GM23338 (cell line): ENCODE measurements around the gene PROB1. TPM values are rescaled to one million over a fixed set of nuclear protein-coding genes. Genes with fewer than 3 reads are reported as not detected.
"Not testable (repeated sequence)": the region's sequence is repeated elsewhere in the genome, so short reads cannot be mapped to it uniquely, and the experiment has no call there.

Experiments used
- ATAC-seq: fragments of 200-7000 bp; cut with Tn5 transposase; 3 replicates; pipeline ENCODE4 v1.9.1; 2020
- DNase-seq: peaks from one replicate; pipeline ENCODE4 v3.0.0-alpha.2; 2015; ENCODE audit warnings: low spot score
- H2AFZ ChIP-seq: fragments of 200-600 bp; sonication (generic); 2 replicates; pipeline ENCODE4 v1.8.0; 2016; ENCODE audit warnings: antibody characterized with exemption, mild to moderate bottlenecking, moderate library complexity
- H3F3A ChIP-seq: fragments of 200-600 bp; sonication (generic); replicated peaks from 2 replicates; pipeline ENCODE4 v1.8.0; 2017; ENCODE audit warnings: antibody characterized with exemption, mixed run types, low read depth
- H3K27ac ChIP-seq: fragments of 200-600 bp; sonication (generic); 2 replicates; pipeline ENCODE4 v1.6.1; 2016; ENCODE audit warnings: low read depth
- H3K27me3 ChIP-seq: fragments of 200-600 bp; sonication (generic); 2 replicates; pipeline ENCODE4 v1.8.0; 2016; ENCODE audit warnings: mild to moderate bottlenecking, mixed run types, moderate library complexity; ENCODE audit not compliant: insufficient read depth
- H3K36me3 ChIP-seq: fragments of 200-600 bp; sonication (generic); 2 replicates; pipeline ENCODE4 v1.8.0; 2016; ENCODE audit warnings: mild to moderate bottlenecking; ENCODE audit not compliant: insufficient read depth
- H3K4me1 ChIP-seq: fragments of 200-600 bp; sonication (generic); 2 replicates; pipeline ENCODE4 v1.8.0; 2016; ENCODE audit warnings: mild to moderate bottlenecking, moderate library complexity; ENCODE audit not compliant: insufficient read depth
- H3K4me2 ChIP-seq: fragments of 200-600 bp; sonication (generic); 2 replicates; pipeline ENCODE4 v1.7.1; 2017; ENCODE audit warnings: mixed run types
- H3K4me3 ChIP-seq: fragments of 200-600 bp; sonication (generic); 2 replicates; pipeline ENCODE4 v1.6.1; 2016; ENCODE audit warnings: mixed run types
- H3K79me2 ChIP-seq: fragments of 200-600 bp; sonication (generic); replicated peaks from 2 replicates; pipeline ENCODE4 v1.8.0; 2017; ENCODE audit warnings: mild to moderate bottlenecking; ENCODE audit not compliant: insufficient read depth
- H3K9me2 ChIP-seq: fragments of 200-600 bp; sonication (generic); 2 replicates; pipeline ENCODE4 v1.8.0; 2017; ENCODE audit not compliant: insufficient read depth
- H4K20me1 ChIP-seq: fragments of 200-600 bp; sonication (generic); replicated peaks from 2 replicates; pipeline ENCODE4 v1.8.0; 2017; ENCODE audit warnings: mild to moderate bottlenecking; ENCODE audit not compliant: insufficient read depth
- H3K27ac Mint-ChIP-seq: 2 replicates; pipeline ENCODE4 v1.8.0; 2020; ENCODE audit warnings: inconsistent platforms, mild to moderate bottlenecking, moderate library complexity, mixed read lengths
- H3K27me3 Mint-ChIP-seq: 3 replicates; pipeline ENCODE4 v1.8.0; 2022; ENCODE audit warnings: low read depth, mild to moderate bottlenecking, moderate library complexity, mixed read lengths, inconsistent platforms; ENCODE audit not compliant: insufficient read depth, poor library complexity
- H3K36me3 Mint-ChIP-seq: 3 replicates; pipeline ENCODE4 v1.8.0; 2021; ENCODE audit warnings: low read depth, mild to moderate bottlenecking, inconsistent platforms, moderate library complexity, mixed read lengths
- H3K4me1 Mint-ChIP-seq: 3 replicates; pipeline ENCODE4 v1.8.0; 2020; ENCODE audit warnings: mild to moderate bottlenecking, inconsistent platforms, mixed read lengths
- H3K4me3 Mint-ChIP-seq: 3 replicates; pipeline ENCODE4 v1.8.0; 2021; ENCODE audit warnings: moderate library complexity, mild to moderate bottlenecking, inconsistent platforms, mixed read lengths
- H3K9me3 Mint-ChIP-seq: 3 replicates; pipeline ENCODE4 v1.8.0; 2020; ENCODE audit warnings: moderate library complexity, mild to moderate bottlenecking, inconsistent platforms, mixed read lengths
- CREB1 ChIP-seq: fragments of 250-450 bp; sonication (Bioruptor Pico); IDR thresholded peaks from 2 replicates; pipeline ENCODE4 v1.5.0; 2020; ENCODE audit warnings: low read depth, mild to moderate bottlenecking, moderate library complexity
- EZH2 ChIP-seq: fragments of 200-600 bp; sonication (generic); IDR thresholded peaks from one replicate; pipeline ENCODE4 v1.8.0; 2017; ENCODE audit warnings: antibody characterized with exemption, mild to moderate bottlenecking, low read depth; ENCODE audit not compliant: unreplicated experiment
- JUNB ChIP-seq: IDR thresholded peaks from one replicate; pipeline ENCODE4 v1.6.1; 2016; ENCODE audit warnings: antibody characterized with exemption; ENCODE audit not compliant: unreplicated experiment
- NANOG ChIP-seq: IDR thresholded peaks from 2 replicates; pipeline ENCODE4 v1.6.1; 2016; ENCODE audit warnings: antibody characterized with exemption, borderline replicate concordance
- POLR2AphosphoS5 ChIP-seq: IDR thresholded peaks from 2 replicates; pipeline ENCODE4 v1.6.1; 2016; ENCODE audit warnings: antibody characterized with exemption, low read depth
- STAT1 ChIP-seq: IDR thresholded peaks from one replicate; pipeline ENCODE4 v1.6.1; 2016; ENCODE audit warnings: antibody characterized with exemption; ENCODE audit not compliant: unreplicated experiment
- ZNF114 ChIP-seq: fragments of 250-450 bp; sonication (Bioruptor Pico); IDR thresholded peaks from 2 replicates; pipeline ENCODE4 v1.5.0; 2020; ENCODE audit warnings: mild to moderate bottlenecking, moderate library complexity
- ZNF331 ChIP-seq: fragments of 250-450 bp; sonication (Bioruptor Pico); IDR thresholded peaks from 2 replicates; pipeline ENCODE4 v1.5.0; 2020; ENCODE audit warnings: low read depth, mild to moderate bottlenecking, moderate library complexity
- polyA plus RNA-seq: library from polyadenylated mRNA; unstranded; fragments of >200 nt; fragmentation: Nextera tagmentation; extraction: Ambion mirVana; gene quantifications from 2 replicates; pipeline ENCODE4 v1.2.1, GENCODE V29; 2016
- total RNA-seq: library from RNA; depleted of rRNA; stranded (reverse); fragments of >200 nt; shearing (Covaris generic); gene quantifications from 2 replicates; pipeline ENCODE4 v1.2.3, GENCODE V29; 2014
- TF ChIP-seq, protein P1 (sequence below): IDR thresholded peaks from 2 replicates; pipeline ENCODE4 v1.6.1; 2016; ENCODE audit warnings: antibody characterized with exemption
- TF ChIP-seq, protein P2 (sequence below), 2 experiments: fragments of 200-600 bp in 1 of 2; sonication (generic) in 1 of 2; conservative IDR thresholded peaks; 2 replicates each; pipeline versions ENCODE4 v1.5.1 to v1.6.1; 2016 to 2017; ENCODE audit warnings: antibody characterized with exemption in 2 of 2, low read depth in 2 of 2, mild to moderate bottlenecking in 2 of 2, moderate library complexity in 1 of 2
- TF ChIP-seq, protein P3 (sequence below): fragments of 250-450 bp; sonication (Bioruptor Pico); IDR thresholded peaks from 2 replicates; pipeline ENCODE4 v1.5.0; 2020; ENCODE audit warnings: mild to moderate bottlenecking, moderate library complexity

The PROB1 gene
- total and polyA plus RNA-seq, 2 experiments from 2014 or later = 0.73 to 2.7 TPM

DNA sequence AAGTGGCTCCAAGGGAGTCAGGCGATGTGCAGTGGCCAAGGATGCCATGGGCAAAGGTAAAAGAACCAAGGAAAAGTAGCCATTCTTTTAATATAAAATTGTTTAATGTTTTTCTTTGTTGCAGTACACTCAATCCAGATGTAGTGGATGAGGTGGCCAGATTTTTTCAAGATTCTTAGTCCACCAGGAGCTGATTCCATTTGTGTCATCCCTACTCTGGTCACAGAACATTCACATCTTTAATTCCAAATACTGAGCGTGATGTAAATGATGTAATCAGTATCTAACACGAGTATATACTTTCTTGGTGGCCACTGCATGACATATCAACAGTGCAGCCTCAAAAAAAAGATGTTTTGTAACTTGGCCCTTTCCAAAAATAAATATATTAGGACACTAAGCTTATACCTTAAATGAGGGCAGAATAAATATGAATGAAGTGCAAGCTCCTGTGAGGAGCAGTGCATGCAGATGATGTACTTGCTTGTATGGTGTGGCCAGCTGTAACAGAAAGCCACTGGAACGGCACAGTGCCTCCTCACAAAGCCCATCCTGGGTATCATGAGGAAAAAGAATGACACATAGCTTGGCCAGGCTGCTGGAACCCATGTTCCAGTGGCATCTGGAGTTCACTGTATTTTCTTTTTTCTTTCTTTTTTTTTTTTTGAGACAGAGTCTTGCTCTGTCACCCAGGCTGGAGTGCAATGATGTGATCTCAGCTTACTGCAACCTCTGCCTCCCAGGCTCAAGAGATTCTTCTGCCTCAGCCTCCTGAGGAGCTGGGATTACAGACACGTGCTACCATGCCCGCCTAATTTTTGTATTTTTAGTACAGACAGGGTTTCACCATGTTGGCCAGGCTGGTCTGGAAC, 15.5 kb upstream of the PROB1 start:
- H2AFZ ChIP-seq = no peak overlapping the region
- no peaks in the 10 kb centered on the region for H4K20me1 ChIP-seq
- H3K9me2 ChIP-seq = no peaks in the 10 kb centered on the region
- no peaks in the 10 kb centered on the region for H3K36me3 ChIP-seq
- DNase-seq = no peak
- no peaks in the 10 kb centered on the region for H3K27me3 ChIP-seq
- H3K4me1 Mint-ChIP-seq = no peaks in the 10 kb centered on the region
- no peaks in the 10 kb centered on the region for H3K79me2 ChIP-seq
- no peak for ATAC-seq
- H3K27ac Mint-ChIP-seq = no peak overlapping the region
- H3K4me1 ChIP-seq = no peaks in the 10 kb centered on the region; the same call in 1 of the 2 replicates
- no peaks in the 10 kb centered on the region; the same call in 1 of the 2 replicates for H3F3A ChIP-seq
- H3K4me3 ChIP-seq = no peak overlapping the region
- no peak overlapping the region for H3K27ac ChIP-seq
- H3K4me2 ChIP-seq = no peak overlapping the region
- no peaks in the 10 kb centered on the region for H3K9me3 Mint-ChIP-seq
- no peak overlapping the region for H3K4me3 Mint-ChIP-seq
- TF ChIP-seq POLR2AphosphoS5 = no peak
- no peak for TF ChIP-seq JUNB
- TF ChIP-seq, protein P1, sequence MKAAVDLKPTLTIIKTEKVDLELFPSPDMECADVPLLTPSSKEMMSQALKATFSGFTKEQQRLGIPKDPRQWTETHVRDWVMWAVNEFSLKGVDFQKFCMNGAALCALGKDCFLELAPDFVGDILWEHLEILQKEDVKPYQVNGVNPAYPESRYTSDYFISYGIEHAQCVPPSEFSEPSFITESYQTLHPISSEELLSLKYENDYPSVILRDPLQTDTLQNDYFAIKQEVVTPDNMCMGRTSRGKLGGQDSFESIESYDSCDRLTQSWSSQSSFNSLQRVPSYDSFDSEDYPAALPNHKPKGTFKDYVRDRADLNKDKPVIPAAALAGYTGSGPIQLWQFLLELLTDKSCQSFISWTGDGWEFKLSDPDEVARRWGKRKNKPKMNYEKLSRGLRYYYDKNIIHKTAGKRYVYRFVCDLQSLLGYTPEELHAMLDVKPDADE = no peak
- no peak for TF ChIP-seq STAT1
- TF ChIP-seq NANOG = no peak
- TF ChIP-seq, protein P2, sequence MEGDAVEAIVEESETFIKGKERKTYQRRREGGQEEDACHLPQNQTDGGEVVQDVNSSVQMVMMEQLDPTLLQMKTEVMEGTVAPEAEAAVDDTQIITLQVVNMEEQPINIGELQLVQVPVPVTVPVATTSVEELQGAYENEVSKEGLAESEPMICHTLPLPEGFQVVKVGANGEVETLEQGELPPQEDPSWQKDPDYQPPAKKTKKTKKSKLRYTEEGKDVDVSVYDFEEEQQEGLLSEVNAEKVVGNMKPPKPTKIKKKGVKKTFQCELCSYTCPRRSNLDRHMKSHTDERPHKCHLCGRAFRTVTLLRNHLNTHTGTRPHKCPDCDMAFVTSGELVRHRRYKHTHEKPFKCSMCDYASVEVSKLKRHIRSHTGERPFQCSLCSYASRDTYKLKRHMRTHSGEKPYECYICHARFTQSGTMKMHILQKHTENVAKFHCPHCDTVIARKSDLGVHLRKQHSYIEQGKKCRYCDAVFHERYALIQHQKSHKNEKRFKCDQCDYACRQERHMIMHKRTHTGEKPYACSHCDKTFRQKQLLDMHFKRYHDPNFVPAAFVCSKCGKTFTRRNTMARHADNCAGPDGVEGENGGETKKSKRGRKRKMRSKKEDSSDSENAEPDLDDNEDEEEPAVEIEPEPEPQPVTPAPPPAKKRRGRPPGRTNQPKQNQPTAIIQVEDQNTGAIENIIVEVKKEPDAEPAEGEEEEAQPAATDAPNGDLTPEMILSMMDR (conservative IDR thresholded peaks at IDR 0.05; ENCODE audit: low read depth in 2 of 2) = no peak
- no peak for TF ChIP-seq ZNF331 (CRISPR knock-in tag)
- TF ChIP-seq, protein P3, sequence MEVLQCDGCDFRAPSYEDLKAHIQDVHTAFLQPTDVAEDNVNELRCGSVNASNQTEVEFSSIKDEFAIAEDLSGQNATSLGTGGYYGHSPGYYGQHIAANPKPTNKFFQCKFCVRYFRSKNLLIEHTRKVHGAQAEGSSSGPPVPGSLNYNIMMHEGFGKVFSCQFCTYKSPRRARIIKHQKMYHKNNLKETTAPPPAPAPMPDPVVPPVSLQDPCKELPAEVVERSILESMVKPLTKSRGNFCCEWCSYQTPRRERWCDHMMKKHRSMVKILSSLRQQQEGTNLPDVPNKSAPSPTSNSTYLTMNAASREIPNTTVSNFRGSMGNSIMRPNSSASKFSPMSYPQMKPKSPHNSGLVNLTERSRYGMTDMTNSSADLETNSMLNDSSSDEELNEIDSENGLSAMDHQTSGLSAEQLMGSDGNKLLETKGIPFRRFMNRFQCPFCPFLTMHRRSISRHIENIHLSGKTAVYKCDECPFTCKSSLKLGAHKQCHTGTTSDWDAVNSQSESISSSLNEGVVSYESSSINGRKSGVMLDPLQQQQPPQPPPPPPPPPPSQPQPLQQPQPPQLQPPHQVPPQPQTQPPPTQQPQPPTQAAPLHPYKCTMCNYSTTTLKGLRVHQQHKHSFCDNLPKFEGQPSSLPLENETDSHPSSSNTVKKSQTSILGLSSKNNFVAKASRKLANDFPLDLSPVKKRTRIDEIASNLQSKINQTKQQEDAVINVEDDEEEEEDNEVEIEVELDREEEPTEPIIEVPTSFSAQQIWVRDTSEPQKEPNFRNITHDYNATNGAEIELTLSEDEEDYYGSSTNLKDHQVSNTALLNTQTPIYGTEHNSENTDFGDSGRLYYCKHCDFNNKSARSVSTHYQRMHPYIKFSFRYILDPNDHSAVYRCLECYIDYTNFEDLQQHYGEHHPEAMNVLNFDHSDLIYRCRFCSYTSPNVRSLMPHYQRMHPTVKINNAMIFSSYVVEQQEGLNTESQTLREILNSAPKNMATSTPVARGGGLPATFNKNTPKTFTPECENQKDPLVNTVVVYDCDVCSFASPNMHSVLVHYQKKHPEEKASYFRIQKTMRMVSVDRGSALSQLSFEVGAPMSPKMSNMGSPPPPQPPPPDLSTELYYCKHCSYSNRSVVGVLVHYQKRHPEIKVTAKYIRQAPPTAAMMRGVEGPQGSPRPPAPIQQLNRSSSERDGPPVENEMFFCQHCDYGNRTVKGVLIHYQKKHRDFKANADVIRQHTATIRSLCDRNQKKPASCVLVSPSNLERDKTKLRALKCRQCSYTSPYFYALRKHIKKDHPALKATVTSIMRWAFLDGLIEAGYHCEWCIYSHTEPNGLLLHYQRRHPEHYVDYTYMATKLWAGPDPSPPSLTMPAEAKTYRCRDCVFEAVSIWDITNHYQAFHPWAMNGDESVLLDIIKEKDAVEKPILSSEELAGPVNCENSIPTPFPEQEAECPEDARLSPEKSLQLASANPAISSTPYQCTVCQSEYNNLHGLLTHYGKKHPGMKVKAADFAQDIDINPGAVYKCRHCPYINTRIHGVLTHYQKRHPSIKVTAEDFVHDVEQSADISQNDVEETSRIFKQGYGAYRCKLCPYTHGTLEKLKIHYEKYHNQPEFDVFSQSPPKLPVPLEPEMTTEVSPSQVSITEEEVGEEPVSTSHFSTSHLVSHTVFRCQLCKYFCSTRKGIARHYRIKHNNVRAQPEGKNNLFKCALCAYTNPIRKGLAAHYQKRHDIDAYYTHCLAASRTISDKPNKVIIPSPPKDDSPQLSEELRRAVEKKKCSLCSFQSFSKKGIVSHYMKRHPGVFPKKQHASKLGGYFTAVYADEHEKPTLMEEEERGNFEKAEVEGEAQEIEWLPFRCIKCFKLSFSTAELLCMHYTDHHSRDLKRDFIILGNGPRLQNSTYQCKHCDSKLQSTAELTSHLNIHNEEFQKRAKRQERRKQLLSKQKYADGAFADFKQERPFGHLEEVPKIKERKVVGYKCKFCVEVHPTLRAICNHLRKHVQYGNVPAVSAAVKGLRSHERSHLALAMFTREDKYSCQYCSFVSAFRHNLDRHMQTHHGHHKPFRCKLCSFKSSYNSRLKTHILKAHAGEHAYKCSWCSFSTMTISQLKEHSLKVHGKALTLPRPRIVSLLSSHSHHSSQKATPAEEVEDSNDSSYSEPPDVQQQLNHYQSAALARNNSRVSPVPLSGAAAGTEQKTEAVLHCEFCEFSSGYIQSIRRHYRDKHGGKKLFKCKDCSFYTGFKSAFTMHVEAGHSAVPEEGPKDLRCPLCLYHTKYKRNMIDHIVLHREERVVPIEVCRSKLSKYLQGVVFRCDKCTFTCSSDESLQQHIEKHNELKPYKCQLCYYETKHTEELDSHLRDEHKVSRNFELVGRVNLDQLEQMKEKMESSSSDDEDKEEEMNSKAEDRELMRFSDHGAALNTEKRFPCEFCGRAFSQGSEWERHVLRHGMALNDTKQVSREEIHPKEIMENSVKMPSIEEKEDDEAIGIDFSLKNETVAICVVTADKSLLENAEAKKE (CRISPR knock-in tag) = no peak
- no peak for TF ChIP-seq CREB1 (CRISPR knock-in tag)
- TF ChIP-seq ZNF114 (CRISPR knock-in tag) = no peak
- TF ChIP-seq EZH2 = no peak
- no peaks in the 10 kb centered on the region; the same call in 2 of the 3 replicates for H3K36me3 Mint-ChIP-seq
- H3K27me3 Mint-ChIP-seq = peaks cover 4% of the 10 kb centered on the region

DNA sequence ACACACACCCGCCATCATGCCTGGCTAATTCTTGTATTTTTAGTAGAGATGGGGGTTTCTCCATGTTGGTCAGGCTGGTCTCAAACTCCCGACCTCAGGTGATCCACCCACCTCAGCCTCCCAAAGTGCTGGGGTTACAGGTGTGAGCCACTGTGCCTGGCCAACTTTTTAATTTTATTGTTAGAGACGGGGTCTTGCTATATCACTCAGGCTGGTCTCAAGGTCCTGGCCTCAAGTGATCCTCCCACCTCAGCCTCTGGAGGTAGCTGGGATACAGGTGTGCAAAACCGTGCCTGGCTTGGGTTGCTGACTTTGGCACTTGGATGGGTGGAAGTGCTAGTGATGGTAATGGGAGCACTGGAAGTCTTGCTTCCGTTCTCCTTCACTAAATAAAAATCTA, 14.2 kb upstream of the PROB1 start:
- not testable (repeated sequence) for H3F3A ChIP-seq, H3K4me2 ChIP-seq, H3K9me2 ChIP-seq, H3K27me3 ChIP-seq, H3K27me3 Mint-ChIP-seq, H4K20me1 ChIP-seq, H3K4me3 ChIP-seq, ATAC-seq, DNase-seq, H3K4me1 Mint-ChIP-seq, H3K79me2 ChIP-seq, H3K27ac Mint-ChIP-seq, H3K27ac ChIP-seq, H3K36me3 Mint-ChIP-seq, H3K4me3 Mint-ChIP-seq, H2AFZ ChIP-seq, H3K4me1 ChIP-seq, H3K9me3 Mint-ChIP-seq, H3K36me3 ChIP-seq
